DND-41 (cell line): ENCODE results near the gene ANKDD1A.

Experiments used
- ATAC-seq: fragments of 200-7000 bp; cut with Tn5 transposase; 3 replicates; pipeline ENCODE4 v1.9.1; 2021; ENCODE audit warnings: low read depth; ENCODE audit not compliant: insufficient read depth
- DNase-seq: peaks from one replicate; pipeline ENCODE4 v3.0.0-alpha.2; 2020
- H2AFZ ChIP-seq: 2 replicates; pipeline ENCODE4 v1.6.0; 2012; ENCODE audit warnings: low read depth, low read length
- H3K27ac ChIP-seq: 2 replicates; pipeline ENCODE4 v1.5.1; 2012; ENCODE audit warnings: low read length, inconsistent platforms
- H3K27me3 ChIP-seq: fragments of 200-600 bp; sonication (generic); 2 replicates; pipeline ENCODE4 v1.6.0; 2012; ENCODE audit warnings: low read length, mild to moderate bottlenecking, inconsistent platforms; ENCODE audit not compliant: insufficient read depth, poor library complexity
- H3K36me3 ChIP-seq: 2 replicates; pipeline ENCODE4 v1.5.1; 2012; ENCODE audit warnings: low read length, inconsistent platforms; ENCODE audit not compliant: insufficient read depth
- H3K4me1 ChIP-seq: 2 replicates; pipeline ENCODE4 v1.5.1; 2012; ENCODE audit warnings: mild to moderate bottlenecking, low read length; ENCODE audit not compliant: insufficient read depth
- H3K4me2 ChIP-seq: 2 replicates; pipeline ENCODE4 v1.6.0; 2012; ENCODE audit warnings: mild to moderate bottlenecking, moderate library complexity, low read length, inconsistent platforms; ENCODE audit not compliant: insufficient read depth
- H3K4me3 ChIP-seq, 2 experiments: fragments of 200-600 bp in 1 of 2; shearing (Covaris generic) in 1 of 2; 2 replicates each; pipeline ENCODE4 v1.5.1; 2012 to 2016; ENCODE audit warnings: inconsistent platforms in 2 of 2, low read length in 2 of 2, mild to moderate bottlenecking in 2 of 2, low read depth in 1 of 2, moderate library complexity in 1 of 2
- H3K79me2 ChIP-seq: 2 replicates; pipeline ENCODE4 v1.6.0; 2012; ENCODE audit warnings: low read length, inconsistent platforms; ENCODE audit not compliant: insufficient read depth
- H3K9ac ChIP-seq: 2 replicates; pipeline ENCODE4 v1.6.0; 2012; ENCODE audit warnings: low read depth, mild to moderate bottlenecking, inconsistent platforms, low read length, moderate library complexity
- H3K9me3 ChIP-seq: 2 replicates; pipeline ENCODE4 v1.5.1; 2012; ENCODE audit warnings: low read length, moderate library complexity, mild to moderate bottlenecking, inconsistent platforms; ENCODE audit not compliant: insufficient read depth, severe bottlenecking
- H4K20me1 ChIP-seq: 2 replicates; pipeline ENCODE4 v1.6.0; 2012; ENCODE audit warnings: low read length; ENCODE audit not compliant: insufficient read depth
- EZH2 ChIP-seq: IDR thresholded peaks from 3 replicates; pipeline ENCODE4 v1.6.1; 2012; ENCODE audit warnings: borderline replicate concordance, low read depth, mild to moderate bottlenecking, moderate library complexity, low read length, inconsistent platforms; ENCODE audit not compliant: severe bottlenecking
- TF ChIP-seq, protein P1 (sequence below): IDR thresholded peaks from 2 replicates; pipeline ENCODE4 v1.5.1; 2012; ENCODE audit warnings: borderline replicate concordance, low read length, moderate library complexity, mild to moderate bottlenecking; ENCODE audit not compliant: poor library complexity, severe bottlenecking; ENCODE audit errors: extremely low read depth

Gene ANKDD1A

GRCh38 chr15:64944961-64945360, 33.3 kb downstream of the ANKDD1A start:
- no peak overlapping the region for H2AFZ ChIP-seq
- no peak for ATAC-seq
- no peak overlapping the region for H3K4me2 ChIP-seq
- no peaks in the 10 kb centered on the region for H3K79me2 ChIP-seq
- TF ChIP-seq EZH2: no peak
- TF ChIP-seq, protein P1, sequence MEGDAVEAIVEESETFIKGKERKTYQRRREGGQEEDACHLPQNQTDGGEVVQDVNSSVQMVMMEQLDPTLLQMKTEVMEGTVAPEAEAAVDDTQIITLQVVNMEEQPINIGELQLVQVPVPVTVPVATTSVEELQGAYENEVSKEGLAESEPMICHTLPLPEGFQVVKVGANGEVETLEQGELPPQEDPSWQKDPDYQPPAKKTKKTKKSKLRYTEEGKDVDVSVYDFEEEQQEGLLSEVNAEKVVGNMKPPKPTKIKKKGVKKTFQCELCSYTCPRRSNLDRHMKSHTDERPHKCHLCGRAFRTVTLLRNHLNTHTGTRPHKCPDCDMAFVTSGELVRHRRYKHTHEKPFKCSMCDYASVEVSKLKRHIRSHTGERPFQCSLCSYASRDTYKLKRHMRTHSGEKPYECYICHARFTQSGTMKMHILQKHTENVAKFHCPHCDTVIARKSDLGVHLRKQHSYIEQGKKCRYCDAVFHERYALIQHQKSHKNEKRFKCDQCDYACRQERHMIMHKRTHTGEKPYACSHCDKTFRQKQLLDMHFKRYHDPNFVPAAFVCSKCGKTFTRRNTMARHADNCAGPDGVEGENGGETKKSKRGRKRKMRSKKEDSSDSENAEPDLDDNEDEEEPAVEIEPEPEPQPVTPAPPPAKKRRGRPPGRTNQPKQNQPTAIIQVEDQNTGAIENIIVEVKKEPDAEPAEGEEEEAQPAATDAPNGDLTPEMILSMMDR: no peak
- H3K27ac ChIP-seq: no peak overlapping the region
- no peaks in the 10 kb centered on the region for H3K36me3 ChIP-seq
- no peak for DNase-seq
- no peaks in the 10 kb centered on the region for H3K27me3 ChIP-seq
- no peak overlapping the region for H3K9ac ChIP-seq
- H3K4me3 ChIP-seq: no peak overlapping the region
- H4K20me1 ChIP-seq: no peaks in the 10 kb centered on the region
- H3K9me3 ChIP-seq: no peaks in the 10 kb centered on the region
- H3K4me1 ChIP-seq: no peaks in the 10 kb centered on the region

DNA sequence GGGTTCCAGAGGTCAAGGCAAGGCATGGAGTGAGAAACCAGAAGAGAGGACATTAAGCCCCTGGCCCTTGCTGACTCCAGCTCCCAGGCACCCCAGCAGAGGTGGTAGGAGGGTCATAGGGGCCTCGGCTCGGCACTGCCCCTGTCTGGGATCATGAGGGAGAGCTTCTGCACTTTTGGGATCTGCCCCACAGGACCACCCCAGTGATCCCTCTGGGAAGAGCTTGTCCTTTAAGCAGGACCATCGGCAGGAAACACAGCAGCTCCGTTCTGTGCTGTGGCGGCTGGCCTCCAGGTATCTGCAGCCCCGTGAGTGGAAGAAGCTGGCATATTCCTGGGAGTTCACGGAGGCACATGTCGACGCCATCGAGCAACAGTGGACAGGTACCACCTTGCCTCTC, 35.5 kb downstream of the ANKDD1A start:
- Histone ChIP-seq H3K4me2 (no peak overlapping the region), H2AFZ (no peak overlapping the region), H3K9ac (no peak overlapping the region), H4K20me1 (no peaks in the 10 kb centered on the region), H3K4me3 (no peak overlapping the region), H3K27ac (no peak overlapping the region), H3K36me3 (no peaks in the 10 kb centered on the region), H3K27me3 (no peaks in the 10 kb centered on the region), H3K79me2 (no peaks in the 10 kb centered on the region), H3K4me1 (no peaks in the 10 kb centered on the region), H3K9me3 (no peaks in the 10 kb centered on the region)
- no peak for ATAC-seq
- no peak for TF ChIP-seq EZH2
- TF ChIP-seq, protein P1: no peak
- no peak for DNase-seq

GRCh38 chr15:64948916-64949315, 37.2 kb downstream of the ANKDD1A start:
- ATAC-seq (no peak), DNase-seq (no peak)
- Histone ChIP-seq H3K9me3 (no peaks in the 10 kb centered on the region), H3K27me3 (no peaks in the 10 kb centered on the region), H4K20me1 (no peaks in the 10 kb centered on the region), H3K27ac (no peak overlapping the region), H3K9ac (no peak overlapping the region), H3K4me3 (no peak overlapping the region), H3K36me3 (no peaks in the 10 kb centered on the region), H3K4me1 (no peaks in the 10 kb centered on the region), H3K79me2 (no peaks in the 10 kb centered on the region), H2AFZ (no peak overlapping the region), H3K4me2 (no peak overlapping the region)
- TF ChIP-seq EZH2: no peak
- TF ChIP-seq, protein P1: no peak
